HG03135 (cell line): Measurements from ENCODE around the gene GAB4.
"Not testable (repeated sequence)": the region's sequence is repeated elsewhere in the genome, so short reads cannot be mapped to it uniquely, and the experiment has no call there.

ENCODE experiments used
- ATAC-seq: cut with Tn5 transposase; IDR thresholded peaks from one replicate; pipeline ENCODE4 v1.9.1; 2021; ENCODE audit warnings: mild to moderate bottlenecking, moderate library complexity; ENCODE audit not compliant: unreplicated experiment

GAB4 gene, protein sequence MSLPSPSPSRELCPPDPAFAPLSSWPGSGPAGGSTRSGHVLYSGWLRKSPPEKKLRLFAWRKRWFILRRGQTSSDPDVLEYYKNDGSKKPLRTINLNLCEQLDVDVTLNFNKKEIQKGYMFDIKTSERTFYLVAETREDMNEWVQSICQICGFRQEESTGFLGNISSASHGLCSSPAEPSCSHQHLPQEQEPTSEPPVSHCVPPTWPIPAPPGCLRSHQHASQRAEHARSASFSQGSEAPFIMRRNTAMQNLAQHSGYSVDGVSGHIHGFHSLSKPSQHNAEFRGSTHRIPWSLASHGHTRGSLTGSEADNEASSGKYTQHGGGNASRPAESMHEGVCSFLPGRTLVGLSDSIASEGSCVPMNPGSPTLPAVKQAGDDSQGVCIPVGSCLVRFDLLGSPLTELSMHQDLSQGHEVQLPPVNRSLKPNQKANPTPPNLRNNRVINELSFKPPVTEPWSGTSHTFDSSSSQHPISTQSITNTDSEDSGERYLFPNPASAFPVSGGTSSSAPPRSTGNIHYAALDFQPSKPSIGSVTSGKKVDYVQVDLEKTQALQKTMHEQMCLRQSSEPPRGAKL

DNA sequence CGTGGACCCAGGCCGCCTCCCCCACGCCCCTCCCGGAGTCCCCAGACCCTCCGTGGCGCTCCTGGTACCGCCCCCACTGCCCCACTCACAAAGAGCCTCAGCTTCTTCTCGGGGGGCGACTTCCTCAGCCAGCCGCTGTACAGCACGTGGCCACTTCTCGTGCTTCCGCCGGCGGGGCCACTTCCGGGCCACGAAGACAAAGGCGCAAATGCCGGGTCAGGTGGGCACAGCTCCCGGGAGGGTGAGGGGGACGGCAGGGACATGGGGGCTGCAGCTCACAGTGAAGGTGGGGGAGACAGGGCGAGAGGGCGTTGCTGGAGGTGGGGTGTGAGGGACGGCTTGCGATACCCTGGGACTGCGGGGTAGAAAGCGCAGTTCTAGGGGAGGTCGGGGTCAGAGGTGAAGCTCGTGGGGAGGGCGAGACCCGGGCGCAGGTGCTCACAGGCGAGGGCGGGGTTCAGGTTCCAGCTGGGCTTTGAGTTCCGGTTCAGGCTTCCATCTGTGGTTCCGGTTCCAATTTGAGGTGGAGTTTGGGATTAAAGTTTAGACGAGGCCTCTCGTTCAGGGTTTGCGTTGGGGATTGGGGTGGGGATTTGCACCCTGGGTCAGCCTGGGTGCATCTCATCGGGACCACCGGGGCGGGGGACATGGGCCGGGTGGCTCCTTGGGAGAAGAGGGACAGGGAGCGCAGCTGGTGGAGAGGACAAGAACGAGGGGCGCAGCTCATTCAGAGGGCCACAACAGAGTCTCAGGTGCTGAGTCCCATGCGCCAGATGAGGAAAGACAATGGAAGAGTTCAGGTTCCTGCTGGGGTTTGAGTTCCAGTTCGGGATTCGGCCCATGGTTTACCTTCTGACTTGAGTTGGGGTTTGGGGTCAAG lies at the start of gene GAB4:
TSS of gene GAB4 (minus strand) at position 371 of the 880 bp plus-strand sequence. CDS start at position 263, 108 bp downstream.
- ATAC-seq, result no peak

DNA sequence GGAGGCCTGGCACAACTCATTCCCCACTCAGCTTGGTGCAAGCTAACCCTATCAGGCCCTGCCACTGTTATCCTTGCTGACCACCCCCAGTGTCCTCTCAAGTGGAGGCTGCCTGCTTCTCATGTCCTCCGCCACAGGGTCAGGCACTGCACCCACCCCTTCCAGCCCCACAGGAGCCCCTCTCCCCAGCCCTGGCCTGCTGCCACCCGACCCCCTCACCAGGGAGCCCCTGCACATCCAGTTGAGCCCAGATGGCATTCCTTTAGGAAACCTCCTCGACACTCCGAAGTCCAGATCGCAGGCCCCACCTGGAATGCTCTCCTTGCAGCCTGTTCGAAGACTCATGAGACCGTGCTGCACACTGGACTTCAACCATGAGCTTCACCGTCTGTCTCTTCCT lies 48.8 kb upstream of the GAB4 start:
- no peak for ATAC-seq

DNA sequence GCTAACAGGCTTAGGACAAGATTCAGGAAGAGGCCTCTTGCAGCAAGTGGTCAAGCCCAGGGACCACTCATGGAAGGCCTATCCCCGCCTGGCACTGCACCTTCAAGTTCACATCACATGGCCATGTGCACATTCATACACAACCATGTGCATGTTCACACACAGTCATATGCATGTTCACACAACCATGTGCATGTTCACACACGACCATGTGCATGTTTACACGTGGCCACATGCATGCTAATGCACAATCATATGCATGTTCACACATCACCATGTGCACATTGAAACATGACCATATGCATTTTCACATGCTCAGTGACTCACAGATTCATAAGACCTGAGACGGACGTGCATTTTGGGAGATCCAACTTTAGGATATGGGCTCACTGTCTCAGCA lies 48.0 kb upstream of the GAB4 start:
- no peak for ATAC-seq

DNA sequence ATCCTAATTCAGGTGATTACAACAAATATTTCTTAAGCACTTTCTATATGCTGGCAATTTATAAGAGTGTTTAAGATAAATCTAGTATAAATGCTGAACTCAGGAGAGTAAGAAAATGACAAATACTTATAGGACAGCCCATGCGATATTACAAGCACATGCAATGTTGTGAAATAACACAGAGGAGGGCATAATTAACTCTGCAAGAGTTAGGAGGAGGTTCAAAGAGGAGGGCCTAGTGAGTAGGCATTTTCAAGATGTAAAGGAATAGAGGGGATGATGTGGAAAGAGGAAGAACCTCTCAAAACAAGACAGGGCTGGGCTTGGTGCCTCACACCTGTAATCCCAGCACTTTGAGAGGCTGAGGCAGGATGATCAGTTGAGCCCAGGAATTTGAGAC lies 39.6 kb upstream of the GAB4 start:
- ATAC-seq, result no peak

DNA sequence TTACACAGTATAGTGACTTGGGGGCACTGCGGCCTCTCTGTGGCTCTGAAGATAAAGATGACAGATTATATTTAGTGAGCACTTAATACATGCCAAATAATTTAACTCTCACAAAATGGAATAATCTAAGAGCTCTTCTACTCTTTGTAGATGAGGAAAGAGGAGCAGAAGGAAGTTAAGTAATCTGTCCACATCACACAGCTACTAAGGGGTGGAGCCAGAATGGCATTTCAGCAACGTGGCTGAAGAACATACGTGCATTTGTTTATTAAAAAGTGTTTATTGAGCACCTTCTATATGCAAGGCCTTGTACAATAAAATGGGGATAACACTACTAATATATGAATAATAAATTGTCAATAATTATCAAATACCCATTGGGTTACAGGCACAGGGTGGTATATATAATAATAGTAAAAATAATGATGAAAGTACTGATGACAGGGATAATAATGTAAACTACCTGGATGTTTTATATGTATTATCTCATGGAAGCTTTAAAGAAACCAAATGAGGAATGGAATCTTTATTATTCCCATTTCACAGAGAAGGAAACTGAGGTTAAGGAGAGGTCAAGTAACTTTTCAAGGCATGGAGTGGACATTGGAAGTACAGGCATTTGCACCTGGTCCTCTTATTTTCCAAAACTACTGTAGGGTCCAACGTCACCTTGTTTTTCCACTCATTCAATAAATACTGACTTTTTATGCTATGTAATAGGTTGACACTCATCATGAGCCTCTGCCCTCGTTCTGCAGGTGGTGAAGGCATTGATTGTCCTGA lies 38.7 kb upstream of the GAB4 start:
- no peak for ATAC-seq

DNA sequence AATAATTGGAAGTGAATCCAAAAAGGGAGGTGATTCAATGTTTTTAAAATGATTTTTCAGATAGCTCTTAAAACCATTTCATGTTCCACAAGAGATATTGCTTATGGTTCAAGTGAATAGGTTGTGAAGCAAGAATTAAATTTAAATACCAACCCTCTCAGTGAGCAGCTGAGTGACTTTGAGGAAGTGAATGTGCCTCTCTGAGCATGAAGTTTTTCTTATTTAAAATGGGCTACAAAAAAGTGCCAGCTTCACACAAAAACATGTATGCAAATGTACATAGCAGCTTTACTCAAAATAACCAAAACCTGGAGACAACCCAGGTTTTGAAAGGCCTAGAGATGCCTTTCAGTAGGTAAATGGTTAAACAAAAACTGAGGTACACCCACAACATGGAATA lies 35.5 kb upstream of the GAB4 start:
- no peak for ATAC-seq

DNA sequence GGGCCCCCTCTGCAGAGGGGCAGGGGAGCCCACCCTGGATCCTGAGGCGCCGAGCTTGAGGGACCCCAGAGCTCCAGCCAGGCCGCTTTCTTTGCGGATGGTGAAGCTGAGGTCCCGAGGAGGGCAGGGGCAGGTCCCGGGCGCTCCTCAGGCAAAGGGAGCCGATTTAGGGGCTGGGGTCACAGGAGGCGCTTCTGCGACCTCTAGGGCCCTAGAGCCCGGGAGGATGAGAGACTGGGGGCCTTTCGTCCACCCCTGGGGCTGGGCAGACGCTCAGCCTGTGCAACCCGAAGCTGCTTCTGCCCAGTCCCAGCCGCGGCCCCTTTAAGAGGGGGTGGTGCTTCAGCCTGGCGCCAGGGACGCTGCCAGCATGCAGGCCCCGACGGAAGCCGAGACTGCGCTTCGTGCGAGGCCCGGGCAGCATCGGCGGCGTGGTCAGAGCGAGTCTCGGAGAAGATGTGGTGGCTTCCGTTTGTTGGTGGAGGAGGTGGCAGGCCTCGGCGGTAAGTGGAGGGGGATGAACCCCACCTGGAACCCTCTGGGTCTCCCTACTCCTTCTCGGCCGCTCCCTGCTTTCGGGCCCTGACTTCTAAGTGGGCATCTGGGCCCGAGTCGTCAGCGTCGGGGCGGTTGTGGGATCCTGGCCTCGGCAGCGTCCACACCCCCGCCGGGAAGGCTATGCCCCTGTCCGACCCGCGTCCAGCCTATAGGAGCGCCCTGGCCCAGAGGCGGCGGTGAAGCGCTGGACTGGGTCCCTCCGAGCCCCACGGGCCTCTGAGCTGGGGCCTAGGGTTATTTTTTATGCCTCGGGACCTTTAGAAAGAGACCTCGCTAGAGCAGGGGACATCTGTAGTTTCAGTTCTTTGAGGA lies 29.1 kb upstream of the GAB4 start:
- ATAC-seq, result not testable (repeated sequence)

DNA sequence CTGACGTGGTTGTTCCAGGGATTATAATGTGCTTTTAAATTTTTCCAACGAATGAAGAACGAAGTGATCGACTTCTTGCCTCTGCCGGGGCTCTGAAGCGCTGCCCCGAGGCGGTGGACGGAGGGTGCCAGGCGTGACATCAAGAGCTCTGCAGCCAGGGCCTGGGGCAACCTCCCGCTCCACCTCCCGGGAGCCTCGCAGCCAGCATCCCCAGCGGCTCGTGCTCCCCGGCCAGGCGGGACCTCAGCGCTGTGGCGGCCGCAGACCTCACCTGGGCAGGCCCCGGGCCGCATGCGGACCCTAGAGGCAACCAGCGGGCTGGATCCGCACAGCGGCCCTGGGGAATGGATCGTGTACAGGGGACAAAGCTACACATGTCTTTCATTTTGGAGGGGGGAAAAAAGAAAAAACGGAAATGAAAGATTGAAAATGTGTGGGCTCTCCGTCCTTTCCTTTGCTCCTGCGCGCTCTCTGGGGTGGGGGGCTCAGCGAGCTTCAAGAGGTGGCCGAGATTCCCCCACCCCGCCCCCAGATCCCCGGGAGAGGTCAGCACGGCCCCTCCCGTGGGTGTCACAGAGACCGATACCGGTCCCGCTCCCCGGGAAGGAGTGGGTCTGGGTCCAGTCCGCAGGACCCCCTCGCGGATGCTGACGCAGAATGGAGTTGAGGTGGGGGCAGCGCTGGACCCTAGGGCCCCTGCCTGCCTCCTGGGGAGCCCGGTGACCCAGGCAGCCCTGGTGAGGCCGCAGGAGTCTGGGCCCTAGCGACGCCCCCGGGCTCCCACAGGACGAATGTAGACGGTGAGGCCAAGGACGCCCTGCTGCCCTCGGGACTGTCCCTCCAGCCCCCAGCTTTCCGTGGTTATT lies 28.2 kb upstream of the GAB4 start:
- not testable (repeated sequence) for ATAC-seq

DNA sequence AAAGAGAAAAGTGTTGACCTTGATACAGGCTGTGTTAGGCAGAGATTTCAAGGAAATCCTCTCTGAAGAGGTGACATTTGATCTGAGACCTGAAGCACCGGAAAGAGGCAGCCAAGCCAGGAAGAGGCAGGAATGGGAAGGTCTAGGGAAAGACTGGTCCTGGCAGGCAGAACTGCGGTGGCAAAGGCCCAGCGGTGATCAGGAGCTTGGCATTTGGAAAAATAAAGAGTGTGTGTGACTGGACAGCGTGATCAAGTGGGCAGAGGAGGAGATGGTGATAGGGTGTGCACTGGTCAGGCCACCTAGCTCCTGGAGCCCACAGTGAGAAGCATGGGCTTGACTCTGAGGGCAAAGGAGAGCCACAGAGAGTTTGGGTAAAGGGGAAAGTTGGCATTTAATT lies 27.2 kb upstream of the GAB4 start:
- ATAC-seq, result no peak

DNA sequence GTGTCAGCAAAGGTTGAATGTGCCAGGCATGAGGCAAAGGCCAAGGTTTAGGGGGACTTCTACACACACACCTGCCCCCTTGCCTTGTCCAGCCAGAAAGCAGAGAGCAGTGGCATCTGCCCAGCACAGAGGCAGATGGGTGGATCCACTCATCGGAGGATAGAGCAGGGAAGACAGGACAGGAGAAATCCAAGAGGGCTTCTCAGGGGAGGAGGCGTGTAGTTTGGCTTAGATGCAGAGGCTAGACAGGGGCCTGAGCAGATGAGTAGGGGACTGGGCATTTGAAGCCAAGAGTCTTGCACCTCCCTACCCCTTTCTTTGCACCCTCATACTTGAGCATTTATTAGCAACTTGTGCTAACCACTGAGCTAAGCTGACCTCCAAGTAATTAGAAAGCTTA lies 26.5 kb upstream of the GAB4 start:
- not testable (repeated sequence) for ATAC-seq

DNA sequence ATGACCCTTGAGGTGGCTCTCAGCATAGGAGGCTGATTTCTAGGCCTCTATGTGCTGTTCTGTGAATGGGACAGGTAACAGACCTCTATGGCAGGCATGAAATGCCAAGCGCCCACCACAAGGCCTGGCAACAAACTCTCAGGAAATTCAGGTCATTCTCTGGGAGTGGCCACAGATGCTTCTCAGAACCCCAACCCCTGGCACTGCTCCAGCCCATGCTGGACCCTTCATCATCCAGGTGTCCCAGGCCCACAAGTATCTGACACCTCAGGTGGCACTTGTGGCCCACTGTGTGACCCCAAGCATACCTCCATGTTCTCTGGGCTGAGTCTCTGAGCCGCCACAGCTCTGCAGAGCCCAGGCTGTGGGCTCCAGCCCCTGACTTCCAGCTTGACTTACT lies 24.3 kb upstream of the GAB4 start:
- not testable (repeated sequence) for ATAC-seq

DNA sequence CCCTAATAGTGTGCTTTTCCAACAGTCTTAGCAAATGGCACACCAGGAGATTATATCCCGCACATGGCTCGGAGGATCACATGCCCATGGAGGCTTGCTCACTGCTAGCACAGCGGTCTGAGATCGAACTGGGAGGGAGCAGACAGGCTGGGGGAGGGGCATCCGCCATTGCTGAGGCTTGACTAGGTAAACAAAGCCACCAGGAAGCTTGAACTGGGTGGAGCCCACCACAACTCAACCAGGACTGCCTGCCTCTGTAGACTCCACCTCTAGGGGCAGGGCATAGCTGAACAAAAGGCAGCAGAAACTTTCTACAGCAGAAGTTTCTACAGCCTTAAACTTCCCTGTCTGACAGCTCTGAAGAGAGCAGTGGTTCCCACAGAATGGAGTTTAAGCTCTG lies 16.4 kb upstream of the GAB4 start:
- ATAC-seq, result not testable (repeated sequence)

DNA sequence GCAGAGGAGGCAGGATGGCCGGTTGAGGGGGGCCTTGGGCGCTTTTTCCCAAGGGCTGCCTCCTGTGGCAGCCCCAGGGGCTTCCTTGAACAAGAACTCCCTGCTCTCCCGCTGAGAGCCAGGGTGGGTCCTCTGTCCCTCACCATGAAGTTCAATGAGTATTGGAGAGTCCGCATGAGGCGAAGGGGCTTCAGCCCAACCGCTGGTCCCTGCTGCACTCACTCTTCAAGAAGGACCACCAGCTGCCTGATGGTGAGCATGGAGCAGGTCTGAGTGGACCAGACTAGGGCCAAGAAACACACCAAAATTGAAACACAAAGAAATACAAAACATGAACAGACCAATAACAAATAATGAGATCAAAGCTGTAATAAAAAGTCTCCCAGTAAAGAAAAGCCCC lies 7.5 kb upstream of the GAB4 start:
- not testable (repeated sequence) for ATAC-seq

DNA sequence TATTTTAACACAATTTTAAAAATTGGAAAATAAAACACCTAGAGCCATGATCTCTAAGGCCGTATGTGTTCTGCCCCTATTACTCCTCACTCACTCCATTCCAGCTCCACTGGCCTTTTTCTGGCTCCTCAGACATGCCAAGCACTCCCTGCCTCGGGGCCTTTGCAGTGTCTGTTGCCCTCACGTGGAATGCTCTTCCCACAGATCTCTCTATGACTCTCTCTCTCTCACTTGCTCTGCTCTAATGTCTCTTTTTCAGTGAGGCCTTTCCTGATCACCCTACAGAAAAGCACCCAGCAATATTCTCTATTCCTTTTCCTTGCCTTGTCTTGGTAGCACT lies 6.0 kb upstream of the GAB4 start:
- not testable (repeated sequence) for ATAC-seq

DNA sequence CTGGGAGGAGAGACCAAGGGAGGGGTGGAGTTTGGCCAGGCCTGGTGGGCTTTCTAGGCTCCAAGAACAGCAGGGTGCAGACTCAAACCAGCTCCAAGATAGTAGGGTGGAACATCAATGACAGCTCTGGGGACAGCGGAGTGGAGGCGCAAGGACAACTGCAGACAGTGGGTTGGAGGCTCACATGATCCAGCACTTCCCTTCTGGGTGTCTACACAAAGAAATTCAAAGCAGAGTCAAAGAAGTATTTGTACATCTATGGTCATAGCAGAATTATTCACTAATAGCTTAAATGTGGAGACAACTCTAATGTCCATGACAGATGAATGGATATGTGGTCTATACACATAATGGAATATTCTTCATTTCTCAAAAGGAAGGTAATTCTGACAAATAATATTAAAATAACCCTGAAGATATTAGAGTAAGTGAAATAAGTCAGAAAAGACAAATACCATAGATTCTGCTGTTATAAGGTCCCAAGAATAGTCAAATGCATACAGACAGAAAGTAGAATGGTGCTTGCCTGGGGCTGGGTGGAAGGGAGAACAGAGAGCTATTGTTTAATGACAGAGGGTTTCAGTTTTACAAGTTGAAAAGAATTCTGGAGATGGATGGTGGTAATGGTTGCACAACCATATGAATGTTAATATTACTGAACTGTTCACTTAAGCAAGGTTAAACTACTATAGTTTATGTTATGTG lies 5.5 kb upstream of the GAB4 start:
- no peak for ATAC-seq

DNA sequence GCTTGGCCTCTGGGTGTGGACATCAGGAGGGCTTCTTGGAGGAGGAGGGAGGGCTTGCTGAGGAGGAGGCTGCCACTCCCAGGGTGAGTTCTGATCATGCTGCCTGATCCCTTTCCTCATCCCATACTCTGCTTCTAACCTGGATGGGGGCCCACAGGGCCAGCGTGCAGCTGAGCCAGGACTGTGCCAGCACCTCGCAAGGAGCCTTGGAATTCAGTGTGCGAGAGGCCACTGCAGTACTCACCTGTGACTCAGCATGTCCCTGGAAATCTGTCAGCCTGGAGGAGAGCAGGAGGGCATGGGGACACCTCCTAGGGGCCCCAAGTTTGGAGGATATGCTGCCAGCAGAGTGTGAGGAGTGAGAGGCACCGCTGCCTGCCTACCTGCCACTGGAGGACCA lies 4.2 kb upstream of the GAB4 start:
- ATAC-seq, result no peak

DNA sequence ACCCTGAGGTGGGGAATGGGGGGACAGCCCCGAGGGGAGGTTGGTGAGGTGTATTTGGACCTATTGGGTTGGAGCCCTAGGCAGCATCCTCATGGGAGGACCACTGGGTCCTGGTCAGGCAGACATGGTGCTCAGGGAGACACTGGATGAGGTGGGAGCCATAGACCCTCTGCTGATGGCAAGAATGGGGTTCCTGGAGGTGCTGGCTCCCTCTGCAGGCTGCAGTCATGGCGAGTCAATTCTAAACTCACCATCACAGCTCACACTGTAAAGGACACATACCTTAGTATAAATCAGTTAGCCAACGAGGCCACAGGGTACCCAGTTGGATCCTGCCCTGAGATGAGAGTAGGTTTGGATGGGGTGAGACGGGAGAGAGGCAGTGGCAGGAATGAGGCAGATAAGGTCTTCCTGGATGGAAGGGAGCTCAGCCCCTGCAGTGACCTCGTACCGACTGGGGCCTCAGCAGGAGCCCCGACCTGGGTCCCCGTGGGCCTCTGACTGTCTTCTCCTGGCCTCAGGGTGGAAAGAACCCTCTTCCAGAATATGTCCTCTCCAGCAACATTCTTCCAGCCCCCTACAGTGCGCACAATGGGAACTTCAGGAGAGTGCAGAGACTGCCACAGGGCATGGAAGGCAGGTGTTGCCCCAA lies 1.7 kb upstream of the GAB4 start:
- ATAC-seq, result no peak

DNA sequence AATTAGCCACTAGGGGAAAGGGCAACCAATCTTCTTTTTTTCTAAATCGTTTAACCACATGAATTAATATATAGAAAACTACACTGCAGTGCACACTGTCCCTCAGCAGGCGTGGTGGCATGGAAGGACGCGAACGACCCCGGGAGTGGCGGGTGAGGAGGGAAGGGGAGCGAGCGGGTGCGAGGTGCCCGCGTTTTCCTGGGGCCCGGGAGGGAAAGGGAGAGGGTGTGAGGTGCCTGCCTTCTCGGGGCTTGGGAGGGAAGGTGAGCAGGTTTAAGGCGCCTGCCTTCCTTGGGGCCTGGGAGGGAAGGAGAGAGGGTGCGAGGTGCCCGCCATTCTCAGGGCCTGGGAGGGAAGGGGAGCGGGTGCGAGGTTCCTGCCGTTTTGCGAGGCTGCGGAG lies 765 bp downstream of the GAB4 start:
- no peak for ATAC-seq
